Common myeloid progenitor, CD34-positive (primary cell): ENCODE results near the gene MERTK.

Experiments used
- CTCF ChIA-PET: fragments of 350-600 bp; sonication (Branson Sonifier 250); formaldehyde crosslinking; loops from one replicate; lab custom pipeline; 2021; ENCODE audit warnings: antibody characterized with exemption; lab: Charles Lee
- POLR2A ChIA-PET: fragments of 350-600 bp; sonication (Branson Sonifier 250); formaldehyde crosslinking; loops from one replicate; lab custom pipeline; 2021; ENCODE audit warnings: antibody characterized with exemption; lab: Charles Lee
- DNase-seq, 3 donors: peaks; one replicate each; pipeline versions ENCODE4 v3.0.0 to v3.0.0-alpha.2; 2013
- H3K27ac ChIP-seq, 2 experiments: 1 replicate in 1 of 2; 2 replicates in 1 of 2; pipeline ENCODE4 v1.7.0; 2013; ENCODE audit warnings: inconsistent platforms in 2 of 2, low read length in 2 of 2, mild to moderate bottlenecking in 2 of 2, low read depth in 1 of 2, moderate library complexity in 1 of 2; ENCODE audit not compliant: severe bottlenecking in 2 of 2, insufficient read depth in 1 of 2, poor library complexity in 1 of 2
- H3K27me3 ChIP-seq, 5 experiments: replicated peaks in 2 of 5; 1 replicate in 3 of 5; 2 replicates in 2 of 5; pipeline versions ENCODE4 v1.6.1 to v1.7.0; 2013; ENCODE audit warnings: low read length in 4 of 5, mild to moderate bottlenecking in 2 of 5, moderate library complexity in 2 of 5, inconsistent platforms in 1 of 5; ENCODE audit not compliant: insufficient read depth in 5 of 5, control insufficient read depth in 4 of 5
- H3K36me3 ChIP-seq, 4 experiments: 1 replicate in 2 of 4; 2 replicates in 2 of 4; pipeline versions ENCODE4 v1.6.1 to v1.7.0; 2013; ENCODE audit warnings: low read length in 3 of 4, control low read depth in 1 of 4, mild to moderate bottlenecking in 1 of 4; ENCODE audit not compliant: control insufficient read depth in 4 of 4, insufficient read depth in 4 of 4
- H3K4me1 ChIP-seq, 4 experiments: 1 replicate in 3 of 4; 2 replicates in 1 of 4; pipeline versions ENCODE4 v1.6.1 to v1.7.1; 2013; ENCODE audit warnings: low read length in 3 of 4, mild to moderate bottlenecking in 3 of 4, control low read depth in 1 of 4, inconsistent platforms in 1 of 4, moderate library complexity in 1 of 4; ENCODE audit not compliant: control insufficient read depth in 4 of 4, insufficient read depth in 4 of 4; ENCODE audit errors: control extremely low read depth in 1 of 4
- H3K4me3 ChIP-seq, 7 experiments: 1 replicate in 4 of 7; 2 replicates in 3 of 7; pipeline versions ENCODE4 v1.5.1 to v1.7.0; 2013; ENCODE audit warnings: mild to moderate bottlenecking in 7 of 7, low read length in 6 of 7, moderate library complexity in 6 of 7, inconsistent platforms in 2 of 7, low read depth in 2 of 7, control low read depth in 1 of 7; ENCODE audit not compliant: insufficient read depth in 4 of 7, control insufficient read depth in 1 of 7; ENCODE audit errors: extremely low read depth in 1 of 7
- H3K9me3 ChIP-seq, 5 experiments: 1 replicate in 4 of 5; 2 replicates in 1 of 5; pipeline versions ENCODE4 v1.6.1 to v1.7.1; 2013; ENCODE audit warnings: low read length in 4 of 5, mild to moderate bottlenecking in 2 of 5, inconsistent platforms in 1 of 5, low read depth in 1 of 5, moderate library complexity in 1 of 5; ENCODE audit not compliant: control insufficient read depth in 4 of 5, insufficient read depth in 2 of 5; ENCODE audit errors: control extremely low read depth in 1 of 5
- WGBS: methylation state at CpG from one replicate; pipeline ENCODE4 v1.1.5; 2013; ENCODE audit not compliant: insufficient coverage; 5-methylcytosine and 5-hydroxymethylcytosine counted together

The MERTK gene

GRCh38 chr2:112048887-112049286 lies 150.5 kb downstream of the MERTK start:
- POLR2A ChIA-PET, result no interaction called here
- CTCF ChIA-PET, result interaction anchor here (0.6 to 5.6 kb wide), 8 partner anchors 12 to 161 kb away, joined by 3 to 35 read pairs (median 3); no protein-coding TSS in a partner anchor
- Histone ChIP-seq H3K27me3 (no peaks in the 10 kb centered on the region), H3K36me3 (no peaks in the 10 kb centered on the region), H3K4me3 (no peak overlapping the region), H3K4me1 (peaks cover 0 to 9% (median 7%) of the 10 kb centered on the region in 4 experiments), H3K27ac (no peak overlapping the region), H3K9me3 (peaks cover 0 to 7% (median 4%) of the 10 kb centered on the region in 5 experiments)
- no CpG with 5 or more reads among the region's 3 CpGs for WGBS
- DNase-seq, result peak; percentile 72 to 84 (median 78)

- ChIA-PET POLR2A (no interaction called here), CTCF (interaction anchor here (1.2 to 5.6 kb wide), 8 partner anchors 13 to 167 kb away, joined by 3 to 35 read pairs (median 5); partner anchors contain the start of gene ANAPC1)
- H3K9me3 ChIP-seq, result peaks cover 0 to 2% (median under 1%) of the 10 kb centered on the region in 5 experiments
- H3K36me3 ChIP-seq, result no peaks in the 10 kb centered on the region
- no peak overlapping the region for H3K27ac ChIP-seq
- WGBS, result 100% methylated on average over 1 of the region's 1 CpG
- H3K27me3 ChIP-seq, result no peaks in the 10 kb centered on the region
- H3K4me3 ChIP-seq, result no peak overlapping the region
- no peak for DNase-seq
- H3K4me1 ChIP-seq, result peaks cover 0 to 12% (median 9%) of the 10 kb centered on the region in 4 experiments
These were observed 151.9 kb downstream of the MERTK start for GRCh38 chr2:112050316-112050715.

GRCh38 chr2:112053917-112054846 lies 155.8 kb downstream of the MERTK start:
- H3K27ac ChIP-seq, result peak overlapping the region; percentile 18 to 80
- DNase-seq, result peak; percentile 94 to 98 (median 96)
- H3K4me1 ChIP-seq, result peaks cover 5 to 37% (median 26%) of the 10 kb centered on the region in 4 experiments
- peaks cover 0 to 2% (median 0%) of the 10 kb centered on the region in 5 experiments for H3K9me3 ChIP-seq
- ChIA-PET CTCF (interaction anchor here (1.0 kb wide), 1 partner anchor 159 kb away, joined by 4 read pairs; no protein-coding TSS in a partner anchor), POLR2A (interaction anchor here (0.9 to 1.7 kb wide), 2 partner anchors 13 to 156 kb away, joined by 4 to 6 read pairs; partner anchors contain the start of gene MERTK)
- peaks cover 0 to 6% (median 1%) of the 10 kb centered on the region in 4 experiments for H3K36me3 ChIP-seq
- 1% methylated on average over 37 of the region's 62 CpGs for WGBS
- H3K27me3 ChIP-seq, result no peaks in the 10 kb centered on the region
- H3K4me3 ChIP-seq, result peak overlapping the region; percentile 62 to 98 (median 79)

GRCh38 chr2:112054847-112055729 lies 156.7 kb downstream of the MERTK start, which contains the start of gene TMEM87B:
TMEM87B (plus strand) TSS chr2:112055269; CDS start chr2:112055592, 323 bp downstream.
- no peaks in the 10 kb centered on the region for H3K9me3 ChIP-seq
- DNase-seq, result peak; percentile 95 to 98 (median 97)
- H3K36me3 ChIP-seq, result peaks cover 0 to 10% (median 1%) of the 10 kb centered on the region in 4 experiments
- CTCF ChIA-PET, result no interaction called here
- POLR2A ChIA-PET, result interaction anchor here (0.9 to 1.7 kb wide), 2 partner anchors 12 to 157 kb away, joined by 4 to 6 read pairs; partner anchors contain the start of gene MERTK
- WGBS, result under 1% methylated on average over 72 of the region's 90 CpGs
- H3K4me1 ChIP-seq, result peaks cover 5 to 37% (median 26%) of the 10 kb centered on the region in 4 experiments
- peak within 1 kb of the TSS; percentile 79 to 99 (median 90) for H3K4me3 ChIP-seq
- no peaks in the 10 kb centered on the region for H3K27me3 ChIP-seq
- peak within 1 kb of the TSS; percentile 69 to 87 for H3K27ac ChIP-seq

- H3K4me3 ChIP-seq, result peak overlapping the region; percentile 77 to 99 (median 87)
- POLR2A ChIA-PET, result interaction anchor here (1.7 kb wide), 1 partner anchor 158 kb away, joined by 6 read pairs; the partner anchor contains the start of gene MERTK
These were observed 157.6 kb downstream of the MERTK start for GRCh38 chr2:112055730-112056625.

GRCh38 chr2:112056626-112056987 lies 158.2 kb downstream of the MERTK start:
- DNase-seq, result no peak
- WGBS, result no CpG with 5 or more reads among the region's 3 CpGs
- Histone ChIP-seq H3K27me3 (no peaks in the 10 kb centered on the region), H3K36me3 (peaks cover 0 to 10% (median 9%) of the 10 kb centered on the region in 4 experiments), H3K4me3 (peak overlapping the region in 6 of 7 experiments; percentile 77 to 92 (median 86)), H3K9me3 (no peaks in the 10 kb centered on the region), H3K27ac (peak overlapping the region in 1 of 2 experiments; percentile 87), H3K4me1 (peaks cover 5 to 37% (median 26%) of the 10 kb centered on the region in 4 experiments)
- ChIA-PET POLR2A (no interaction called here), CTCF (no interaction called here)

More at GRCh38 chr2:112055730-112056625, 157.6 kb downstream of the MERTK start:
- Histone ChIP-seq H3K27me3 (no peaks in the 10 kb centered on the region), H3K4me1 (peaks cover 5 to 37% (median 26%) of the 10 kb centered on the region in 4 experiments), H3K36me3 (peaks cover 0 to 10% (median 4%) of the 10 kb centered on the region in 4 experiments), H3K9me3 (no peaks in the 10 kb centered on the region), H3K27ac (peak overlapping the region; percentile 69 to 87)
- CTCF ChIA-PET, result no interaction called here
- under 1% methylated on average over 35 of the region's 42 CpGs for WGBS
- peak; percentile 64 to 82 (median 74) for DNase-seq
